ENCODE results near the gene OGN.
"Not testable (repeated sequence)": the region's sequence is repeated elsewhere in the genome, so short reads cannot be mapped to it uniquely, and the experiment has no call there.

Gene OGN

GRCh38 chr9:92404042-92404836, at the start of gene OGN:
OGN (minus strand) TSS chr9:92404578; CDS start chr9:92403407, 1,171 bp downstream.
- DNase-seq, result no peak

GRCh38 chr9:92446536-92446935, 42.2 kb upstream of the OGN start:
- no peak for DNase-seq

- DNase-seq, result peak; percentile 62
Observed at GRCh38 chr9:92444841-92445240, 40.5 kb upstream of the OGN start.

GRCh38 chr9:92440751-92441046, 36.3 kb upstream of the OGN start:
- DNase-seq, result no peak

GRCh38 chr9:92439921-92440750, 35.8 kb upstream of the OGN start:
- no peak for DNase-seq

GRCh38 chr9:92438900-92439526, 34.6 kb upstream of the OGN start:
- no peak for DNase-seq

- DNase-seq, result no peak
Observed at GRCh38 chr9:92435263-92435662, 30.9 kb upstream of the OGN start.

GRCh38 chr9:92432972-92433548, 28.7 kb upstream of the OGN start:
- no peak for DNase-seq

GRCh38 chr9:92432350-92432749, 28.0 kb upstream of the OGN start:
- DNase-seq, result no peak

- no peak for DNase-seq
Observed at GRCh38 chr9:92429836-92430235, 25.5 kb upstream of the OGN start.

- DNase-seq, result peak; percentile 61
Observed at GRCh38 chr9:92426501-92427145, 22.2 kb upstream of the OGN start.

GRCh38 chr9:92425474-92425873, 21.1 kb upstream of the OGN start:
- DNase-seq, result no peak

GRCh38 chr9:92424340-92424739, 20.0 kb upstream of the OGN start, which contains the start of gene OMD:
OMD (minus strand) TSS chr9:92424471; CDS start chr9:92417558, 6,913 bp downstream.
- DNase-seq, result no peak

- DNase-seq, result no peak
Observed at GRCh38 chr9:92423612-92424011, 19.2 kb upstream of the OGN start.

- DNase-seq, result no peak
Observed at GRCh38 chr9:92422611-92423338, 18.4 kb upstream of the OGN start.

- no peak for DNase-seq
Observed at GRCh38 chr9:92414566-92414965, 10.2 kb upstream of the OGN start.

GRCh38 chr9:92411157-92411556, 6.8 kb upstream of the OGN start:
- not testable (repeated sequence) for DNase-seq

GRCh38 chr9:92408747-92409478, 4.5 kb upstream of the OGN start:
- DNase-seq, result no peak

- no peak for DNase-seq
Observed at GRCh38 chr9:92407818-92408217, 3.4 kb upstream of the OGN start.

- DNase-seq, result no peak
Observed at GRCh38 chr9:92406477-92406876, 2.1 kb upstream of the OGN start.

- no peak for DNase-seq
Observed at GRCh38 chr9:92405818-92406217, 1.4 kb upstream of the OGN start.

All from NCI-H510A treated with DMSO at 0.1 percent for 48 hours (cell line).